Cardiac fibroblast (primary cell): ENCODE measurements around the gene KRTAP4-8.
"Not testable (repeated sequence)": the region's sequence is repeated elsewhere in the genome, so short reads cannot be mapped to it uniquely, and the experiment has no call there.

Experiments used
- DNase-seq, 2 donors: peaks; one replicate each; pipeline versions ENCODE4 v3.0.0 to v3.0.0-alpha.2; 2010; ENCODE audit warnings: low read depth in 2 of 2
- H3K4me3 ChIP-seq, 2 donors: replicated peaks in 1 of 2; 1 replicate in 1 of 2; 2 replicates in 1 of 2; pipeline ENCODE4 v1.5.1; 2011; ENCODE audit warnings: low read depth in 2 of 2, low read length in 2 of 2, mild to moderate bottlenecking in 2 of 2, moderate library complexity in 1 of 2
- CTCF ChIP-seq: IDR thresholded peaks from one replicate; pipeline ENCODE4 v1.5.1; 2011; ENCODE audit warnings: low read depth, mild to moderate bottlenecking, low read length, inconsistent platforms

The KRTAP4-8 gene

GRCh38 chr17:41131979-41132378 lies 34.0 kb upstream of the KRTAP4-8 start:
- no peak for TF ChIP-seq CTCF
- DNase-seq, result peak in 1 of 2 donors; percentile 12
- no peak overlapping the region for H3K4me3 ChIP-seq

GRCh38 chr17:41127371-41127770 lies 29.4 kb upstream of the KRTAP4-8 start:
- DNase-seq, result no peak
- H3K4me3 ChIP-seq, result no peak overlapping the region
- TF ChIP-seq CTCF, result no peak

DNA sequence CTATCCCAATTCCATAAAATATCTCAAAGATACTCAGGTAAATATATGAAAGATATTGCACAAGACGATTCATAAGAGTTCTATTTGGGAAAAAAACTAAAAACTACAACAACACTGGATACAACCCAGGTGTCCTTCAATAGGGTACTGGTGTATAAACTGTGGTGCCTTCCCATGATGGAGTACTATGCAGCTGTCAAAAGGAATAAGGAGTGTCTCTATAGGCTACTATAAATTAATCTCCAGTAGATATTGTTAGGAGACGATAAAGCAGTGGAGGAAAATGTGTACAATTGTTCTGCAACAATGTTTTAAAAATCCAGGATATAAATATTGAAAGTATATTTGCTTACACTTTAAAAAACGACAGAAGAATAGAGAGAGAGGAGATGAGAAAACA lies 28.5 kb upstream of the KRTAP4-8 start:
- TF ChIP-seq CTCF, result no peak
- DNase-seq, result no peak
- no peak overlapping the region for H3K4me3 ChIP-seq

DNA sequence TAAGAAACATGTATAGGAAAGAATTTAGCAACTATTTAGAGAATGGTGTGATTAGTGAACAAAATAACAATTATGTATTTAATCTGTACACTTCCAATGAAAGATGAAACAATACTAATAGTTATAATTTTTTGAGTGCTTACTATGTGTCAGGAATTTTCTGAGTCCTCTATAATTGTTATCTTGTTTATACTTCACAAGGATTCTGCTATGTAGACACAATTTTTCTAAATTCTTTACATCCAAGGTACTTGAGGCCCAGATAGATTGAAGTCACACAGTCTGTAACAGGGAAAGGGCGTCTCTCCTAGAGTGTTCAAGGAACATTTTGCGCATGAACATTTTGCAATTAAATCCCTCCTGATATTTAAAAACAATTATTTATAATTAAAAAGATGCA lies 27.1 kb upstream of the KRTAP4-8 start:
- TF ChIP-seq CTCF, result no peak
- DNase-seq, result no peak
- no peak overlapping the region for H3K4me3 ChIP-seq

DNA sequence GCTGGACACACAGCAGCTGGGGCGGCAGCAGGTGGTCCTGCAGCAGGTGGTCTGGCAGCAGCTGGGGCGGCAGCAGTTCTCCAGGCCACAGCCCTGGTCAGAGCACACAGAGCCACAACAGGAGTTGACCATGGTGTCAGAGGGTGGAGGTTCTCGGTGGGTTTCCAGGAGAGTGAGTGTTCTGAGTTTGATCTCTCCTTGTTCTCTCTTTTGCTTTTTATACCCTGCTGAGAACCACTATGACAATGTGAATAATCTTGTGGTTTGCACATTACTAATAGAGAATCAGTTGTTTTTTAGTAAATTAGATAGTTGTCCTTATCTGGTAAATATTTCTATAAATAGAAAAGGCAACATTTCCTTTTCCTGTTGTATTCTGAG lies 26.0 kb upstream of the KRTAP4-8 start, which contains the start of gene KRTAP4-12:
TSS of gene KRTAP4-12 (minus strand) at position 192 of the 381 bp plus-strand sequence. CDS start at position 132, 60 bp downstream.
- DNase-seq, H3K4me3 ChIP-seq: not testable (repeated sequence)

GRCh38 chr17:41123292-41123990 lies 25.5 kb upstream of the KRTAP4-8 start:
- H3K4me3 ChIP-seq, DNase-seq: not testable (repeated sequence)

GRCh38 chr17:41121742-41122141 lies 23.8 kb upstream of the KRTAP4-8 start:
- DNase-seq, result no peak
- no peak for TF ChIP-seq CTCF
- H3K4me3 ChIP-seq, result no peak overlapping the region

- not testable (repeated sequence) for H3K4me3 ChIP-seq, DNase-seq
These were observed 22.1 kb upstream of the KRTAP4-8 start for GRCh38 chr17:41119696-41120690.
